ENCODE data around the gene MEGF6.

DNA sequence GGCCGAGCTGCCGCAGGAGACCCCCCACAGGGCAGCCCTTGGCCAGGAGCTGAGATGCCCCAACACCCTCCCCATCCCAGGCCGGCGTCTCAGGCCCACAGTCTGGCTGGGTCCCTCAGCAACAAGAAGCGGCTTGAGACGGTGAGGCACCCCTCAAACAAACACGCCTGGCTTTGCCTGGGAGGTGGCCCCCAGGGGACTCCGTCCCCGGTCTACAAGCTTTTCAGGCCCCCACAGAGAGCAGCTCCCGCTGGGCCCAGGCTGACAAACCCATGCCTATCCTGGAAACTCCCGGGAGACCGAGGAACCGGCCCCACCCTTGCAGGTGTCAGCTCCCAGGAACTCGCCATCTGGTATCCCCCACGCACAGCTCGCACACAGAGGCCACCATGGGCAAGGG lies 89.9 kb downstream of the MEGF6 start:
- TF ChIP-seq CTCF (conservative IDR thresholded peaks at IDR 0.05) (no peak), EZH2 (IDR thresholded peaks at IDR 0.05; ENCODE audit: low read depth) (no peak)

All from PC-9 (cell line).